Stimulated activated CD8-positive, alpha-beta memory T cell treated with anti-CD3 and anti-CD28 coated beads, Interleukin-15, amount 100 ng/mL, for 48 hours (primary cell): ENCODE data around the gene CAPN9.
"Not testable (repeated sequence)": the region's sequence is repeated elsewhere in the genome, so short reads cannot be mapped to it uniquely, and the experiment has no call there.

Experiments
- DNase-seq, 2 donors: peaks; one replicate each; pipeline ENCODE4 v3.0.0-alpha.2; 2020; ENCODE audit warnings: low read depth in 2 of 2

Gene CAPN9

GRCh38 chr1:230824551-230824918 is 77.3 kb downstream of the CAPN9 start:
- no peak for DNase-seq

GRCh38 chr1:230824919-230825721 is 77.9 kb downstream of the CAPN9 start:
- DNase-seq = no peak

GRCh38 chr1:230825761-230826160 is 78.6 kb downstream of the CAPN9 start:
- DNase-seq = no peak

GRCh38 chr1:230826166-230826875 is 79.1 kb downstream of the CAPN9 start:
- no peak for DNase-seq

- DNase-seq = no peak
These were observed 80.0 kb downstream of the CAPN9 start for GRCh38 chr1:230827081-230827681.

GRCh38 chr1:230827801-230828200 is 80.6 kb downstream of the CAPN9 start:
- DNase-seq = no peak

- DNase-seq = no peak
These were observed 81.2 kb downstream of the CAPN9 start for GRCh38 chr1:230828421-230828820.

- no peak for DNase-seq
These were observed 84.6 kb downstream of the CAPN9 start for GRCh38 chr1:230831771-230832170.

GRCh38 chr1:230832476-230832875 is 85.3 kb downstream of the CAPN9 start:
- no peak for DNase-seq

- DNase-seq = no peak
These were observed 86.3 kb downstream of the CAPN9 start for GRCh38 chr1:230833511-230833910.

- DNase-seq = no peak
These were observed 87.1 kb downstream of the CAPN9 start for GRCh38 chr1:230834292-230834691.

GRCh38 chr1:230836347-230836746 is 89.2 kb downstream of the CAPN9 start:
- DNase-seq = no peak

- no peak for DNase-seq
These were observed 89.6 kb downstream of the CAPN9 start for GRCh38 chr1:230836793-230837192.

GRCh38 chr1:230839173-230839572 is 92.0 kb downstream of the CAPN9 start:
- no peak for DNase-seq

GRCh38 chr1:230842801-230843200 is 95.6 kb downstream of the CAPN9 start:
- DNase-seq = no peak

GRCh38 chr1:230843503-230844309 is 96.5 kb downstream of the CAPN9 start:
- no peak for DNase-seq

- no peak for DNase-seq
These were observed 97.4 kb downstream of the CAPN9 start for GRCh38 chr1:230844561-230844960.

- DNase-seq = not testable (repeated sequence)
These were observed 98.0 kb downstream of the CAPN9 start for GRCh38 chr1:230845184-230845583.

- DNase-seq = no peak
These were observed 101.0 kb downstream of the CAPN9 start for GRCh38 chr1:230848235-230848634.

GRCh38 chr1:230849451-230850224 is 102.5 kb downstream of the CAPN9 start:
- DNase-seq = no peak

GRCh38 chr1:230850547-230850946 is 103.4 kb downstream of the CAPN9 start:
- DNase-seq = no peak
